Spleen (tissue), 7 donors: ENCODE results near the gene GNAO1.

Source experiments
- CTCF ChIP-seq, 11 experiments: fragments of 200-600 bp in 7 of 11; fragments of 450-650 bp in 4 of 11; sonication (generic) in 4 of 11; IDR thresholded peaks in 8 of 11; conservative IDR thresholded peaks in 3 of 11; 1 replicate in 7 of 11; 2 replicates in 4 of 11; pipeline versions ENCODE4 v1.4.0 to v1.8.0; 2016 to 2021; ENCODE audit warnings: antibody characterized with exemption in 11 of 11, inconsistent platforms in 4 of 11, mild to moderate bottlenecking in 1 of 11
- POLR2A ChIP-seq, 3 donors: fragments of 450-650 bp; IDR thresholded peaks; one replicate each; pipeline ENCODE4 v1.5.1; 2017; ENCODE audit warnings: antibody characterized with exemption in 3 of 3, mild to moderate bottlenecking in 1 of 3
- POLR2AphosphoS5 ChIP-seq, 3 donors: sonication (generic); formaldehyde crosslinking; IDR thresholded peaks; one replicate each; pipeline ENCODE4 v1.5.1; 2017; ENCODE audit warnings: antibody characterized with exemption in 3 of 3
- donor health status: DM: no; HTN: no; CAD: no; lungs with moderate emphysema.
- donor health status: DM: no; HTN: no; CAD: no.
- donor health status: DM: no; HTN: no; CAD: no.

GRCh38 chr16:56363781-56364565 lies 172.7 kb downstream of the GNAO1 start:
- TF ChIP-seq CTCF (IDR thresholded peaks at IDR 0.05 in 8 of 11, conservative IDR thresholded peaks at IDR 0.05 in 3 of 11): no peak
- peak in 1 of 3 donors; percentile 52 for TF ChIP-seq POLR2AphosphoS5 (IDR thresholded peaks at IDR 0.05)
- TF ChIP-seq POLR2A (IDR thresholded peaks at IDR 0.05): no peak
